H1 (cell line): ENCODE data around the gene CLCN5. TPM values are rescaled to one million over a fixed set of nuclear protein-coding genes. Genes with fewer than 3 reads are reported as not detected.

Experiments
- CTCF ChIA-PET: fragments of 300-600 bp; sonication (Branson Sonifier 250); formaldehyde crosslinking; loops from one replicate; lab custom pipeline; 2021; ENCODE audit not compliant: partially characterized antibody; lab: Charles Lee
- POLR2A ChIA-PET: fragments of 300-600 bp; sonication (Branson Sonifier 250); formaldehyde crosslinking; loops from one replicate; lab custom pipeline; 2021; ENCODE audit warnings: inconsistent platforms; ENCODE audit not compliant: partially characterized antibody; lab: Charles Lee
- DNase-seq, 2 experiments: peaks; one replicate each; pipeline versions ENCODE4 v3.0.0 to v3.0.0-alpha.2; 2010 to 2022; ENCODE audit warnings: low spot score in 2 of 2, low read depth in 1 of 2, mixed read lengths in 1 of 2
- FAIRE-seq: peaks from 2 replicates; lab custom pipeline; 2011; peaks lifted over from hg19 to GRCh38; lab: Jason Lieb, UNC
- H2AFZ ChIP-seq: 2 replicates; pipeline ENCODE4 v1.8.1; 2012; ENCODE audit warnings: low read length, inconsistent platforms
- H2AK5ac ChIP-seq: 2 replicates; pipeline ENCODE4 v1.6.1; 2013; ENCODE audit warnings: low read depth, low read length
- H2BK120ac ChIP-seq: replicated peaks from 2 replicates; pipeline ENCODE3; 2013; ENCODE audit warnings: low read depth, low read length, inconsistent platforms
- H2BK12ac ChIP-seq: 2 replicates; pipeline ENCODE4 v1.6.1; 2013; ENCODE audit warnings: low read depth, low read length
- H2BK15ac ChIP-seq: 2 replicates; pipeline ENCODE4 v1.6.1; 2013; ENCODE audit warnings: low read length
- H2BK20ac ChIP-seq: 2 replicates; pipeline ENCODE4 v1.6.1; 2013; ENCODE audit warnings: low read length
- H2BK5ac ChIP-seq: 2 replicates; pipeline ENCODE4 v1.6.1; 2013; ENCODE audit warnings: low read depth, low read length
- H3K14ac ChIP-seq: 2 replicates; pipeline ENCODE4 v1.6.1; 2013; ENCODE audit warnings: inconsistent platforms; ENCODE audit not compliant: insufficient read length
- H3K18ac ChIP-seq: 2 replicates; pipeline ENCODE4 v1.6.1; 2013; ENCODE audit warnings: low read length; ENCODE audit errors: extremely low read depth
- H3K23ac ChIP-seq: 2 replicates; pipeline ENCODE4 v1.6.1; 2013; ENCODE audit warnings: inconsistent platforms; ENCODE audit not compliant: insufficient read length
- H3K23me2 ChIP-seq: 2 replicates; pipeline ENCODE4 v1.6.1; 2013; ENCODE audit warnings: low read depth, low read length
- H3K27ac ChIP-seq: 2 replicates; pipeline ENCODE4 v1.6.1; 2011; ENCODE audit warnings: low read depth, low read length, inconsistent platforms
- H3K27me3 ChIP-seq, 4 experiments: replicated peaks in 1 of 4; 1 replicate in 1 of 4; 2 replicates in 3 of 4; pipeline versions ENCODE4 v1.6.1 to v1.8.1; 2011 to 2013; ENCODE audit warnings: low read length in 3 of 4, mild to moderate bottlenecking in 3 of 4, inconsistent platforms in 2 of 4, mixed read lengths in 2 of 4, moderate library complexity in 1 of 4; ENCODE audit not compliant: control insufficient read depth in 3 of 4, insufficient read depth in 3 of 4; ENCODE audit errors: extremely low read depth in 1 of 4
- H3K36me3 ChIP-seq, 4 experiments: 2 replicates each; pipeline versions ENCODE4 v1.6.1 to v1.8.1; 2011 to 2013; ENCODE audit warnings: mild to moderate bottlenecking in 4 of 4, low read length in 3 of 4, moderate library complexity in 2 of 4, control low read depth in 1 of 4, inconsistent platforms in 1 of 4; ENCODE audit not compliant: insufficient read depth in 4 of 4, control insufficient read depth in 2 of 4
- H3K4ac ChIP-seq: replicated peaks from 2 replicates; pipeline ENCODE3; 2013; ENCODE audit warnings: low read length, low read depth, mixed read lengths, inconsistent platforms; ENCODE audit not compliant: insufficient read length
- H3K4me1 ChIP-seq, 4 experiments: replicated peaks in 1 of 4; 1 replicate in 1 of 4; 2 replicates in 3 of 4; pipeline versions ENCODE4 v1.6.1 to v1.8.1; 2011 to 2013; ENCODE audit warnings: low read length in 3 of 4, inconsistent platforms in 2 of 4, mixed read lengths in 1 of 4; ENCODE audit not compliant: insufficient read depth in 4 of 4, control insufficient read depth in 3 of 4
- H3K4me2 ChIP-seq, 2 experiments: 2 replicates each; pipeline versions ENCODE4 v1.6.1 to v1.8.1; 2011 to 2013; ENCODE audit warnings: low read depth in 2 of 2, low read length in 2 of 2, control low read depth in 1 of 2, inconsistent platforms in 1 of 2, mild to moderate bottlenecking in 1 of 2; ENCODE audit not compliant: insufficient read depth in 1 of 2
- H3K4me3 ChIP-seq, 4 experiments: fragments of 200-600, 300-600 bp in 1 of 4; sonication (generic), shearing (Covaris generic), sonication (Bioruptor Twin) in 1 of 4; 2 replicates each; pipeline versions ENCODE4 v1.5.1 to v1.8.1; 2011 to 2016; ENCODE audit warnings: low read length in 4 of 4, low read depth in 3 of 4, control low read depth in 2 of 4, inconsistent platforms in 2 of 4, mild to moderate bottlenecking in 2 of 4, mixed read lengths in 1 of 4, moderate library complexity in 1 of 4; ENCODE audit not compliant: insufficient read depth in 2 of 4; ENCODE audit errors: extremely low read depth in 1 of 4
- H3K56ac ChIP-seq: replicated peaks from 2 replicates; pipeline ENCODE3; 2013; ENCODE audit warnings: low read depth, mild to moderate bottlenecking, mixed read lengths, low read length, inconsistent platforms; ENCODE audit not compliant: insufficient read length
- H3K79me1 ChIP-seq: 2 replicates; pipeline ENCODE4 v1.6.1; 2013; ENCODE audit warnings: low read depth, low read length, control low read depth
- H3K79me2 ChIP-seq, 2 experiments: 2 replicates each; pipeline versions ENCODE4 v1.6.1 to v1.8.1; 2012 to 2013; ENCODE audit warnings: low read length in 2 of 2, mild to moderate bottlenecking in 2 of 2, inconsistent platforms in 1 of 2; ENCODE audit not compliant: insufficient read depth in 2 of 2, control insufficient read depth in 1 of 2
- H3K9ac ChIP-seq, 4 experiments: replicated peaks in 1 of 4; 1 replicate in 1 of 4; 2 replicates in 3 of 4; pipeline versions ENCODE4 v1.6.1 to v1.8.1; 2011 to 2013; ENCODE audit warnings: low read depth in 3 of 4, low read length in 3 of 4, control low read depth in 2 of 4, mild to moderate bottlenecking in 2 of 4, moderate library complexity in 2 of 4, inconsistent platforms in 1 of 4; ENCODE audit errors: extremely low read depth in 1 of 4
- H3K9me3 ChIP-seq, 2 experiments: 2 replicates each; pipeline versions ENCODE4 v1.6.1 to v1.8.1; 2012 to 2013; ENCODE audit warnings: mild to moderate bottlenecking in 2 of 2, moderate library complexity in 2 of 2, control low read depth in 1 of 2, inconsistent platforms in 1 of 2, low read depth in 1 of 2, low read length in 1 of 2, mixed read lengths in 1 of 2; ENCODE audit not compliant: insufficient read depth in 2 of 2
- H4K20me1 ChIP-seq, 2 experiments: replicated peaks in 1 of 2; 2 replicates each; pipeline versions ENCODE3 to v1.8.1; 2011 to 2013; ENCODE audit warnings: inconsistent platforms in 2 of 2, low read length in 2 of 2, mild to moderate bottlenecking in 1 of 2; ENCODE audit not compliant: insufficient read depth in 2 of 2, control insufficient read depth in 1 of 2
- H4K5ac ChIP-seq: 2 replicates; pipeline ENCODE4 v1.6.1; 2013; ENCODE audit warnings: low read length, low read depth, mixed read lengths, inconsistent platforms; ENCODE audit not compliant: insufficient read length
- H4K8ac ChIP-seq: 2 replicates; pipeline ENCODE4 v1.8.0; 2013; ENCODE audit warnings: mild to moderate bottlenecking, moderate library complexity, low read length, inconsistent platforms; ENCODE audit not compliant: insufficient read depth; ENCODE audit errors: extremely low read depth
- H4K91ac ChIP-seq: replicated peaks from 2 replicates; pipeline ENCODE3; 2013; ENCODE audit warnings: low read length, mixed read lengths, inconsistent platforms; ENCODE audit not compliant: insufficient read length
- BACH1 ChIP-seq: IDR thresholded peaks from 2 replicates; pipeline ENCODE4 v1.6.1; 2012; ENCODE audit warnings: low read length, improper control_type of control experiment
- CBX8 ChIP-seq: fragments of 300-800, 300-1000 bp; sonication (generic); IDR thresholded peaks from 2 replicates; pipeline ENCODE4 v1.7.1; 2016; ENCODE audit warnings: low read depth, low read length, borderline replicate concordance
- CEBPB ChIP-seq: IDR thresholded peaks from 2 replicates; pipeline ENCODE4 v1.6.1; 2012; ENCODE audit warnings: low read depth, low read length
- CHD2 ChIP-seq: IDR thresholded peaks from 2 replicates; pipeline ENCODE4 v1.6.1; 2012; ENCODE audit warnings: low read length, improper control_type of control experiment
- GABPA ChIP-seq: IDR thresholded peaks from 2 replicates; pipeline ENCODE4 v1.6.1; 2011; ENCODE audit warnings: mild to moderate bottlenecking, low read length, moderate library complexity, borderline replicate concordance; ENCODE audit not compliant: insufficient read depth
- GTF2F1 ChIP-seq: IDR thresholded peaks from 2 replicates; pipeline ENCODE4 v1.6.1; 2012; ENCODE audit warnings: low read depth, low read length, improper control_type of control experiment, borderline replicate concordance
- JUN ChIP-seq: IDR thresholded peaks from 2 replicates; pipeline ENCODE4 v1.6.1; 2011; ENCODE audit warnings: low read depth, mild to moderate bottlenecking, improper control_type of control experiment, low read length
- KDM5A ChIP-seq: fragments of 200-600 bp; IDR thresholded peaks from 2 replicates; pipeline ENCODE4 v1.7.1; 2012; ENCODE audit warnings: mild to moderate bottlenecking, low read length, inconsistent platforms, mixed read lengths
- POLR2A ChIP-seq, 2 experiments: IDR thresholded peaks; 1 replicate in 1 of 2; 2 replicates in 1 of 2; pipeline ENCODE4 v1.6.1; 2011; ENCODE audit warnings: low read depth in 2 of 2, low read length in 2 of 2, mild to moderate bottlenecking in 2 of 2; ENCODE audit errors: control extremely low read depth in 1 of 2
- SIN3A ChIP-seq, 2 experiments: IDR thresholded peaks in 1 of 2; conservative IDR thresholded peaks in 1 of 2; 2 replicates each; pipeline ENCODE4 v1.6.1; 2011 to 2012; ENCODE audit warnings: low read length in 2 of 2, improper control_type of control experiment in 1 of 2, low read depth in 1 of 2, mild to moderate bottlenecking in 1 of 2
- SIRT6 ChIP-seq: IDR thresholded peaks from one replicate; pipeline ENCODE4 v1.7.1; 2012; ENCODE audit warnings: low read length, inconsistent platforms
- WGBS, 2 experiments: shearing (Covaris generic) in 1 of 2; methylation state at CpG; one replicate each; pipeline versions ENCODE4 v1.1.6 to v1.1.7; 2013 to 2015; ENCODE audit warnings: low lambda C conversion rate in 2 of 2, mixed read lengths in 2 of 2, inconsistent platforms in 1 of 2, low coverage in 1 of 2, missing lambda C conversion rate in 1 of 2; ENCODE audit not compliant: insufficient replicate concordance in 2 of 2, insufficient coverage in 1 of 2, insufficient read length in 1 of 2; ENCODE audit errors: extremely low coverage in 1 of 2, missing lambda C conversion rate in 1 of 2; 5-methylcytosine and 5-hydroxymethylcytosine counted together
- polyA plus RNA-seq, 7 experiments: library from polyadenylated mRNA; depleted of rRNA in 3 of 7; stranded (reverse) in 5 of 7; unstranded in 2 of 7; fragments of >200 nt in 5 of 7; fragments of 200-250 nt in 2 of 7; gene quantifications; 1 replicate in 5 of 7; 2 replicates in 1 of 7; 4 replicates in 1 of 7; pipeline versions ENCODE4 v1.2.1 to v1.2.3, GENCODE V29; 2011 to 2013; ENCODE audit warnings: missing spikeins in 2 of 7, mixed read lengths in 2 of 7
- total RNA-seq: library from RNA; stranded (reverse); fragmentation: NEBNext Ultra II Directional; extraction: Animal tissue kit (Norgen Biotek cat#: 25700); gene quantifications from 2 replicates; pipeline ENCODE4 v1.2.1, GENCODE V29; 2021
- TF ChIP-seq, protein P1 (sequence below): IDR thresholded peaks from 2 replicates; pipeline ENCODE4 v1.6.1; 2011; ENCODE audit warnings: low read depth, mild to moderate bottlenecking, low read length; ENCODE audit not compliant: insufficient read depth
- TF ChIP-seq, protein P2 (sequence below), 3 experiments: IDR thresholded peaks; 1 replicate in 2 of 3; 2 replicates in 1 of 3; pipeline versions ENCODE4 v1.5.1 to v1.6.1; 2011; ENCODE audit warnings: low read length in 3 of 3, mild to moderate bottlenecking in 3 of 3, inconsistent platforms in 2 of 3, low read depth in 1 of 3, moderate library complexity in 1 of 3; ENCODE audit not compliant: insufficient read depth in 1 of 3; ENCODE audit errors: control extremely low read depth in 1 of 3

The CLCN5 gene
- total and polyA plus RNA-seq, 2 of the 8 experiments (the other 6 are each of a cell fraction or from before 2014, with no cell fraction given) = 4.2 to 9.7 TPM

DNA sequence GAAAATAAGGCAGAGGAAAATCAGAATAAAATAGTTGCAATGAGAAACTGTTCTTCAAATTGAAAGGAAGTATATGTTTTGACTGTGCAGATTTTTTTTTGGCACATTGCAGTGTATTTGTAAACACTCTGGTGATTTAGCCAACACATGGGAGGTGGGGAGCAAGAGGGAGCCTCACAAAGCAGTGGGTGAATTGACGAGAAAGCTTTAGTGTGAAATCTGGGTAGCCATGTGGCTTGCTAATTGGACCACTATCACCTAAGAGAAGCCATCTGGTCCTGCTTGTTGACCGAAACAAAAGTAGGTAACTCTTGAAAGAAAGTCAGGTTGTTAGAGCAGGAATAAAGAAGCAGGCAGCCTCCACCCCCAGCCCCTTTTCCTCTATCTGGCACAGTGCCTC, 10.4 kb downstream of the CLCN5 start:
- Histone ChIP-seq H2BK5ac (no peak overlapping the region), H3K9ac (no peak overlapping the region), H2BK15ac (no peak overlapping the region), H2AK5ac (no peak overlapping the region), H4K8ac (no peak overlapping the region), H3K9me3 (no peaks in the 10 kb centered on the region), H3K4me1 (no peaks in the 10 kb centered on the region), H3K18ac (no peak overlapping the region), H3K23me2 (no peaks in the 10 kb centered on the region), H3K23ac (no peak overlapping the region), H2BK120ac (no peak overlapping the region), H3K36me3 (no peaks in the 10 kb centered on the region), H3K27me3 (no peaks in the 10 kb centered on the region), H3K27ac (no peak overlapping the region), H2BK20ac (no peak overlapping the region), H2AFZ (no peak overlapping the region), H4K5ac (no peak overlapping the region), H2BK12ac (no peak overlapping the region), H3K79me2 (no peaks in the 10 kb centered on the region), H3K4ac (no peak overlapping the region), H3K79me1 (no peaks in the 10 kb centered on the region), H3K56ac (no peak overlapping the region), H3K4me2 (no peak overlapping the region), H4K20me1 (no peaks in the 10 kb centered on the region), H3K14ac (no peak overlapping the region), H4K91ac (no peak overlapping the region), H3K4me3 (no peak overlapping the region)
- FAIRE-seq = no peak
- WGBS, 2 experiments = 79% methylated on average over 2 of the region's 2 CpGs; no CpG with 5 or more reads in 1 of the 2 experiments
- ChIA-PET POLR2A (no interaction called here), CTCF (no interaction called here)
- DNase-seq = no peak
- TF ChIP-seq CEBPB = no peak
- no peak for TF ChIP-seq SIN3A (conservative IDR thresholded peaks at IDR 0.05 in 1 of 2, IDR thresholded peaks at IDR 0.05 in 1 of 2; ENCODE audit: low read depth in 1 of 2, low read length in 2 of 2)
- TF ChIP-seq POLR2A (IDR thresholded peaks at IDR 0.05; ENCODE audit: control extremely low read depth in 1 of 2, low read depth in 2 of 2, low read length in 2 of 2) = no peak
- no peak for TF ChIP-seq JUN
- no peak for TF ChIP-seq CBX8
- no peak for TF ChIP-seq GTF2F1
- no peak for TF ChIP-seq BACH1
- no peak for TF ChIP-seq KDM5A
- TF ChIP-seq SIRT6 = no peak
- no peak for TF ChIP-seq CHD2
- no peak for TF ChIP-seq GABPA
- TF ChIP-seq, protein P1, sequence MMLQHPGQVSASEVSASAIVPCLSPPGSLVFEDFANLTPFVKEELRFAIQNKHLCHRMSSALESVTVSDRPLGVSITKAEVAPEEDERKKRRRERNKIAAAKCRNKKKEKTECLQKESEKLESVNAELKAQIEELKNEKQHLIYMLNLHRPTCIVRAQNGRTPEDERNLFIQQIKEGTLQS = no peak
- TF ChIP-seq, protein P2, sequence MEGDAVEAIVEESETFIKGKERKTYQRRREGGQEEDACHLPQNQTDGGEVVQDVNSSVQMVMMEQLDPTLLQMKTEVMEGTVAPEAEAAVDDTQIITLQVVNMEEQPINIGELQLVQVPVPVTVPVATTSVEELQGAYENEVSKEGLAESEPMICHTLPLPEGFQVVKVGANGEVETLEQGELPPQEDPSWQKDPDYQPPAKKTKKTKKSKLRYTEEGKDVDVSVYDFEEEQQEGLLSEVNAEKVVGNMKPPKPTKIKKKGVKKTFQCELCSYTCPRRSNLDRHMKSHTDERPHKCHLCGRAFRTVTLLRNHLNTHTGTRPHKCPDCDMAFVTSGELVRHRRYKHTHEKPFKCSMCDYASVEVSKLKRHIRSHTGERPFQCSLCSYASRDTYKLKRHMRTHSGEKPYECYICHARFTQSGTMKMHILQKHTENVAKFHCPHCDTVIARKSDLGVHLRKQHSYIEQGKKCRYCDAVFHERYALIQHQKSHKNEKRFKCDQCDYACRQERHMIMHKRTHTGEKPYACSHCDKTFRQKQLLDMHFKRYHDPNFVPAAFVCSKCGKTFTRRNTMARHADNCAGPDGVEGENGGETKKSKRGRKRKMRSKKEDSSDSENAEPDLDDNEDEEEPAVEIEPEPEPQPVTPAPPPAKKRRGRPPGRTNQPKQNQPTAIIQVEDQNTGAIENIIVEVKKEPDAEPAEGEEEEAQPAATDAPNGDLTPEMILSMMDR (IDR thresholded peaks at IDR 0.05; ENCODE audit: control extremely low read depth in 1 of 3, insufficient read depth in 1 of 3, low read depth in 1 of 3, low read length in 3 of 3) = no peak
